Stimulated activated CD4-positive, alpha-beta T cell treated with anti-CD3 and anti-CD28 coated beads, Interleukin-12 subunit alpha, Interleukin-12 subunit beta, amount 100 ng/mL, for 48 hours (primary cell): ENCODE results near the gene OSBP2.

Experiments used
- DNase-seq, 3 donors: peaks; one replicate each; pipeline ENCODE4 v3.0.0-alpha.2; 2020; ENCODE audit warnings: low read depth in 2 of 3, low spot score in 1 of 3

The OSBP2 gene

GRCh38 chr22:30926706-30927105, 232.0 kb downstream of the OSBP2 start:
- DNase-seq, result no peak

GRCh38 chr22:30927806-30928205, 233.1 kb downstream of the OSBP2 start:
- no peak for DNase-seq

- DNase-seq, result no peak
Measured at GRCh38 chr22:30928401-30928800, 233.7 kb downstream of the OSBP2 start.

- DNase-seq, result no peak
Measured at GRCh38 chr22:30930228-30930627, 235.6 kb downstream of the OSBP2 start.

- no peak for DNase-seq
Measured at GRCh38 chr22:30931541-30932300, 237.0 kb downstream of the OSBP2 start.

GRCh38 chr22:30932661-30933060, 238.0 kb downstream of the OSBP2 start:
- no peak for DNase-seq

- DNase-seq, result no peak
Measured at GRCh38 chr22:30933457-30933856, 238.8 kb downstream of the OSBP2 start.

- no peak for DNase-seq
Measured at GRCh38 chr22:30934053-30934452, 239.4 kb downstream of the OSBP2 start.

- DNase-seq, result peak in 1 of 3 donors; percentile 19
Measured at GRCh38 chr22:30940685-30941362, 246.2 kb downstream of the OSBP2 start.

GRCh38 chr22:30941363-30941740, 246.7 kb downstream of the OSBP2 start:
- DNase-seq, result no peak

- no peak for DNase-seq
Measured at GRCh38 chr22:30943368-30943767, 248.7 kb downstream of the OSBP2 start.

- no peak for DNase-seq
Measured at GRCh38 chr22:30944986-30945385, 250.3 kb downstream of the OSBP2 start.

GRCh38 chr22:30945653-30946052, 251.0 kb downstream of the OSBP2 start:
- no peak for DNase-seq

GRCh38 chr22:30946354-30946753, 251.7 kb downstream of the OSBP2 start:
- no peak for DNase-seq

- no peak for DNase-seq
Measured at GRCh38 chr22:30947173-30947815, 252.6 kb downstream of the OSBP2 start.

GRCh38 chr22:30947816-30948454, 253.3 kb downstream of the OSBP2 start:
- no peak for DNase-seq

GRCh38 chr22:30948930-30949342, 254.3 kb downstream of the OSBP2 start:
- no peak for DNase-seq

- DNase-seq, result no peak
Measured at GRCh38 chr22:30949934-30950660, 255.4 kb downstream of the OSBP2 start.

- DNase-seq, result no peak
Measured at GRCh38 chr22:30953206-30953605, 258.5 kb downstream of the OSBP2 start.

- DNase-seq, result no peak
Measured at GRCh38 chr22:30955153-30955552, 260.5 kb downstream of the OSBP2 start.
